Measurements from ENCODE around the gene TMEM125. TPM values are rescaled to one million over a fixed set of nuclear protein-coding genes. Genes with fewer than 3 reads are reported as not detected.

TMEM125 gene
- total and polyA plus RNA-seq, 9 of the 15 experiments (the other 6 are each of a cell fraction or from before 2014, with no cell fraction given): 0.07 to 0.08 TPM; not detected in 7

DNA sequence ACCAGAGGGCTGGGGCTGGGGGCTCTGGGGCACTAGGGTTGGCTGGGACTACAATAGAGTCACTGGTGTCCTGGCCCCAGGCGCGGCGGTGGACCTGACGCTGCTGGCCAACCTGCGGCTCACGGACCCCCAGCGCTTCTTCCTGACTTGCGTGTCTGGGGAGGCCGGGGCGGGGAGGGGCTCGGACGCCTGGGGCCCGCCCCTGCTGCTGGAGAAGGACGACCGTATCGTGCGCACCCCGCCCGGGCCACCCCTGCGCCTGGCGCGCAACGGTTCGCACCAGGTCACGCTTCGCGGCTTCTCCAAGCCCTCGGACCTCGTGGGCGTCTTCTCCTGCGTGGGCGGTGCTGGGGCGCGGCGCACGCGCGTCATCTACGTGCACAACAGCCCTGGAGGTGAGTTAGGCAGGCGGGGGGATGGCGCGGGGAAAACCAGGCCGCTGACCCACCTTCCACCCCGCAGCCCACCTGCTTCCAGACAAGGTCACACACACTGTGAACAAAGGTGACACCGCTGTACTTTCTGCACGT is 35.1 kb downstream of the TMEM125 start (continued):
- TF ChIP-seq, protein P1, sequence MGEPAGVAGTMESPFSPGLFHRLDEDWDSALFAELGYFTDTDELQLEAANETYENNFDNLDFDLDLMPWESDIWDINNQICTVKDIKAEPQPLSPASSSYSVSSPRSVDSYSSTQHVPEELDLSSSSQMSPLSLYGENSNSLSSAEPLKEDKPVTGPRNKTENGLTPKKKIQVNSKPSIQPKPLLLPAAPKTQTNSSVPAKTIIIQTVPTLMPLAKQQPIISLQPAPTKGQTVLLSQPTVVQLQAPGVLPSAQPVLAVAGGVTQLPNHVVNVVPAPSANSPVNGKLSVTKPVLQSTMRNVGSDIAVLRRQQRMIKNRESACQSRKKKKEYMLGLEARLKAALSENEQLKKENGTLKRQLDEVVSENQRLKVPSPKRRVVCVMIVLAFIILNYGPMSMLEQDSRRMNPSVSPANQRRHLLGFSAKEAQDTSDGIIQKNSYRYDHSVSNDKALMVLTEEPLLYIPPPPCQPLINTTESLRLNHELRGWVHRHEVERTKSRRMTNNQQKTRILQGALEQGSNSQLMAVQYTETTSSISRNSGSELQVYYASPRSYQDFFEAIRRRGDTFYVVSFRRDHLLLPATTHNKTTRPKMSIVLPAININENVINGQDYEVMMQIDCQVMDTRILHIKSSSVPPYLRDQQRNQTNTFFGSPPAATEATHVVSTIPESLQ (CRISPR knock-in tag; IDR thresholded peaks at IDR 0.05): no peak
- TF ChIP-seq ZNF174 (CRISPR knock-in tag; IDR thresholded peaks at IDR 0.05) (no peak), CBX3 (IDR thresholded peaks at IDR 0.05; ENCODE audit: borderline replicate concordance in 1 of 2, low read length in 2 of 2) (peak in 1 of 2 experiments; percentile 53; a peak in 1 of 3 replicates), HNRNPLL (IDR thresholded peaks at IDR 0.05; ENCODE audit: low read depth, low read length, poor library complexity, severe bottlenecking) (peak; percentile 28), NFE2L1 (tag; IDR thresholded peaks at IDR 0.05; ENCODE audit: borderline replicate concordance, low read depth) (no peak), ZNF232 (CRISPR knock-in tag; IDR thresholded peaks at IDR 0.05) (no peak), ATF1 (CRISPR knock-in tag; IDR thresholded peaks at IDR 0.05) (no peak), ATF1 (tag; IDR thresholded peaks at IDR 0.05) (0 out of 2 replicates have a peak, but pooled peaks have one; percentile 19), ARID2 (IDR thresholded peaks at IDR 0.05) (no peak), PTBP1 (IDR thresholded peaks at IDR 0.05; ENCODE audit: low read depth, low read length) (no peak), IRF2 (CRISPR knock-in tag; IDR thresholded peaks at IDR 0.05) (no peak), HMBOX1 (IDR thresholded peaks at IDR 0.05) (no peak), ZNF354B (CRISPR knock-in tag; IDR thresholded peaks at IDR 0.05) (no peak), CHD1 (IDR thresholded peaks at IDR 0.05; ENCODE audit: low read length) (no peak), SMAD2 (IDR thresholded peaks at IDR 0.05; ENCODE audit: low read depth, low read length) (no peak), ZNF239 (CRISPR knock-in tag; IDR thresholded peaks at IDR 0.05) (no peak), ZNF431 (CRISPR knock-in tag; IDR thresholded peaks at IDR 0.05) (no peak), ZNF511 (CRISPR knock-in tag; IDR thresholded peaks at IDR 0.05) (no peak; the same call in 1 of the 2 replicates), CBX1 (IDR thresholded peaks at IDR 0.05; ENCODE audit: low read depth) (no peak), NFYB (IDR thresholded peaks at IDR 0.05; ENCODE audit: extremely low read depth, insufficient read length) (no peak), FOXJ3 (CRISPR knock-in tag; IDR thresholded peaks at IDR 0.05) (no peak)
- TF ChIP-seq, protein P2, sequence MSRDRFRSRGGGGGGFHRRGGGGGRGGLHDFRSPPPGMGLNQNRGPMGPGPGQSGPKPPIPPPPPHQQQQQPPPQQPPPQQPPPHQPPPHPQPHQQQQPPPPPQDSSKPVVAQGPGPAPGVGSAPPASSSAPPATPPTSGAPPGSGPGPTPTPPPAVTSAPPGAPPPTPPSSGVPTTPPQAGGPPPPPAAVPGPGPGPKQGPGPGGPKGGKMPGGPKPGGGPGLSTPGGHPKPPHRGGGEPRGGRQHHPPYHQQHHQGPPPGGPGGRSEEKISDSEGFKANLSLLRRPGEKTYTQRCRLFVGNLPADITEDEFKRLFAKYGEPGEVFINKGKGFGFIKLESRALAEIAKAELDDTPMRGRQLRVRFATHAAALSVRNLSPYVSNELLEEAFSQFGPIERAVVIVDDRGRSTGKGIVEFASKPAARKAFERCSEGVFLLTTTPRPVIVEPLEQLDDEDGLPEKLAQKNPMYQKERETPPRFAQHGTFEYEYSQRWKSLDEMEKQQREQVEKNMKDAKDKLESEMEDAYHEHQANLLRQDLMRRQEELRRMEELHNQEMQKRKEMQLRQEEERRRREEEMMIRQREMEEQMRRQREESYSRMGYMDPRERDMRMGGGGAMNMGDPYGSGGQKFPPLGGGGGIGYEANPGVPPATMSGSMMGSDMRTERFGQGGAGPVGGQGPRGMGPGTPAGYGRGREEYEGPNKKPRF (IDR thresholded peaks at IDR 0.05; ENCODE audit: low read depth, low read length): no peak
- TF ChIP-seq, protein P3, sequence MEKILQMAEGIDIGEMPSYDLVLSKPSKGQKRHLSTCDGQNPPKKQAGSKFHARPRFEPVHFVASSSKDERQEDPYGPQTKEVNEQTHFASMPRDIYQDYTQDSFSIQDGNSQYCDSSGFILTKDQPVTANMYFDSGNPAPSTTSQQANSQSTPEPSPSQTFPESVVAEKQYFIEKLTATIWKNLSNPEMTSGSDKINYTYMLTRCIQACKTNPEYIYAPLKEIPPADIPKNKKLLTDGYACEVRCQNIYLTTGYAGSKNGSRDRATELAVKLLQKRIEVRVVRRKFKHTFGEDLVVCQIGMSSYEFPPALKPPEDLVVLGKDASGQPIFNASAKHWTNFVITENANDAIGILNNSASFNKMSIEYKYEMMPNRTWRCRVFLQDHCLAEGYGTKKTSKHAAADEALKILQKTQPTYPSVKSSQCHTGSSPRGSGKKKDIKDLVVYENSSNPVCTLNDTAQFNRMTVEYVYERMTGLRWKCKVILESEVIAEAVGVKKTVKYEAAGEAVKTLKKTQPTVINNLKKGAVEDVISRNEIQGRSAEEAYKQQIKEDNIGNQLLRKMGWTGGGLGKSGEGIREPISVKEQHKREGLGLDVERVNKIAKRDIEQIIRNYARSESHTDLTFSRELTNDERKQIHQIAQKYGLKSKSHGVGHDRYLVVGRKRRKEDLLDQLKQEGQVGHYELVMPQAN (IDR thresholded peaks at IDR 0.05; ENCODE audit: borderline replicate concordance): no peak
